Peyer's patch (tissue), 4 donors: ENCODE results near the gene ENPP3.

Source experiments
- CTCF ChIP-seq, 6 experiments: fragments of 450-650 bp in 4 of 6; fragments of 200-600 bp in 2 of 6; sonication (generic) in 1 of 6; IDR thresholded peaks; one replicate each; pipeline ENCODE4 v1.5.1; 2017 to 2019; ENCODE audit warnings: antibody characterized with exemption in 6 of 6, mild to moderate bottlenecking in 3 of 6, moderate library complexity in 1 of 6
- POLR2A ChIP-seq, 2 donors: fragments of 450-650 bp; IDR thresholded peaks; one replicate each; pipeline ENCODE4 v1.5.1; 2017; ENCODE audit warnings: antibody characterized with exemption in 2 of 2, mild to moderate bottlenecking in 2 of 2, moderate library complexity in 2 of 2

DNA sequence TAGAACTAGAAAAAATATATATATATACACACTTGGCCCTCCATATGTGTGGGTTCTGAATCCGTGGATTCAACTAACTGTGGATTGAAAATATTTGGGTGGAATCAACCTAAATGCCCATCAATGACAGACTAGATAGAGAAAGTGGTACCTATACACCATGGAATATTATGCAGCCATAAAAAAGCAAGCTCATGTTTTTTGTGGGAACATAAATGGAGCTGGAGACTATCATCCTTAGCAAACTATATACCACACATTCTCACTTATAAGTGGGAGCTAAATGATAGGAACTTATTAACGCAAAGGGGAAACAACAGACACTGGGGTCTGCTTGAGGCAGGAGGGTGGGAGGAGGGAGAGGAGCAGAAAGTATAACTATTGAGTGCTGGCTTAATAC is 36.1 kb downstream of the ENPP3 start:
- no peak for TF ChIP-seq POLR2A (IDR thresholded peaks at IDR 0.05)
- no peak for TF ChIP-seq CTCF (IDR thresholded peaks at IDR 0.05)
